Stimulated activated CD8-positive, alpha-beta memory T cell treated with anti-CD3 and anti-CD28 coated beads, Interleukin-4, amount 100 ng/mL, for 4 hours (primary cell): Measurements from ENCODE around the gene TRIM22.
"Not testable (repeated sequence)": the region's sequence is repeated elsewhere in the genome, so short reads cannot be mapped to it uniquely, and the experiment has no call there.

Experiments
- DNase-seq, 2 donors: peaks; one replicate each; pipeline ENCODE4 v3.0.0-alpha.2; 2020; ENCODE audit warnings: low read depth in 2 of 2, low spot score in 1 of 2

Gene TRIM22

GRCh38 chr11:5691238-5691963, 1.8 kb downstream of the TRIM22 start:
- DNase-seq, result not testable (repeated sequence)

- no peak for DNase-seq
Measured at GRCh38 chr11:5691964-5692361, 2.4 kb downstream of the TRIM22 start.

- DNase-seq, result no peak
Measured at GRCh38 chr11:5694642-5695041, 5.1 kb downstream of the TRIM22 start.

- DNase-seq, result no peak
Measured at GRCh38 chr11:5695580-5695979, 6.0 kb downstream of the TRIM22 start.

GRCh38 chr11:5696210-5696609, 6.6 kb downstream of the TRIM22 start:
- DNase-seq, result no peak

- no peak for DNase-seq
Measured at GRCh38 chr11:5698281-5698680, 8.7 kb downstream of the TRIM22 start.

- DNase-seq, result no peak
Measured at GRCh38 chr11:5700421-5701054, 10.9 kb downstream of the TRIM22 start.

GRCh38 chr11:5701055-5701577, 11.5 kb downstream of the TRIM22 start:
- no peak for DNase-seq

- no peak for DNase-seq
Measured at GRCh38 chr11:5703741-5704536, 14.3 kb downstream of the TRIM22 start.

- DNase-seq, result no peak
Measured at GRCh38 chr11:5705688-5706087, 16.1 kb downstream of the TRIM22 start.

- DNase-seq, result no peak
Measured at GRCh38 chr11:5712507-5712906, 22.9 kb downstream of the TRIM22 start.

- DNase-seq, result no peak
Measured at GRCh38 chr11:5713695-5714094, 24.1 kb downstream of the TRIM22 start.

- not testable (repeated sequence) for DNase-seq
Measured at GRCh38 chr11:5716518-5716917, 26.9 kb downstream of the TRIM22 start.

GRCh38 chr11:5719703-5720495, 30.3 kb downstream of the TRIM22 start:
- DNase-seq, result no peak

- DNase-seq, result no peak
Measured at GRCh38 chr11:5722622-5723021, 33.0 kb downstream of the TRIM22 start.

- DNase-seq, result no peak
Measured at GRCh38 chr11:5726351-5726750, 36.8 kb downstream of the TRIM22 start.

- DNase-seq, result no peak
Measured at GRCh38 chr11:5727691-5728090, 38.1 kb downstream of the TRIM22 start.

- no peak for DNase-seq
Measured at GRCh38 chr11:5736396-5736795, 46.8 kb downstream of the TRIM22 start, which contains the start of gene OR56B1. OR56B1 (plus strand) TSS chr11:5736448; CDS start chr11:5736517, 69 bp downstream.

- no peak for DNase-seq
Measured at GRCh38 chr11:5737091-5737490, 47.5 kb downstream of the TRIM22 start.

- DNase-seq, result no peak
Measured at GRCh38 chr11:5737670-5738392, 48.2 kb downstream of the TRIM22 start.
